NB4 (cell line): ENCODE results near the gene ADAM12.

ENCODE experiments used
- DNase-seq: peaks from one replicate; pipeline ENCODE4 v3.0.0; 2010; ENCODE audit warnings: low read depth
- H3K4me3 ChIP-seq: one replicate; pipeline ENCODE4 v1.5.1; 2011; ENCODE audit warnings: mild to moderate bottlenecking, low read depth, low read length, moderate library complexity
- MYC ChIP-seq: IDR thresholded peaks from 2 replicates; pipeline ENCODE4 v1.6.1; 2011; ENCODE audit warnings: low read depth, low read length
- POLR2A ChIP-seq: IDR thresholded peaks from 2 replicates; pipeline ENCODE4 v1.6.1; 2011; ENCODE audit warnings: mild to moderate bottlenecking; ENCODE audit not compliant: insufficient read length; ENCODE audit errors: extremely low read depth
- TF ChIP-seq, protein P1 (sequence below): IDR thresholded peaks from one replicate; pipeline ENCODE4 v1.5.1; 2012; ENCODE audit warnings: low read depth, low read length
- TF ChIP-seq, protein P2 (sequence below): IDR thresholded peaks from 2 replicates; pipeline ENCODE4 v1.6.1; 2011; ENCODE audit warnings: low read depth, low read length

Gene ADAM12

DNA sequence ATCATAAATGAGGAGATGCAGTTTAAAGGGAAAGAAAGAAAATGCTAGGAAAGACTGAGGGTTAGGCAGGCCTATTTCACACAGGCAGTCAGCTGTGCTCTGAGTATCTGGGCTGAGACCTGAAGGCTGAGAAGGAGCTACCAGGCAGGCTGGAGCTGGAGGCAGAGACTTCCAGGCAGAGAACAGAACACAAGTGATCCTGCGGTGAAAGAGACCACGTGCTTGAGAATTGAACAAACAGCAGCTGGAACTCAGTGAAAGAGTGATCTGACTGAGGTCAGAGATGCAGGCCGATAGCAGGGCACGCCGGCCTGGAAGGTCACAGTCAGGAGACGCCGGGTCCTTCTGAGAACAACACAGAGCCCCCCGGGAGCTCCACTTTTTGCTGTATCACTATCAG lies 147.8 kb downstream of the ADAM12 start:
- no peak for DNase-seq
- no peak for TF ChIP-seq POLR2A
- TF ChIP-seq, protein P1, sequence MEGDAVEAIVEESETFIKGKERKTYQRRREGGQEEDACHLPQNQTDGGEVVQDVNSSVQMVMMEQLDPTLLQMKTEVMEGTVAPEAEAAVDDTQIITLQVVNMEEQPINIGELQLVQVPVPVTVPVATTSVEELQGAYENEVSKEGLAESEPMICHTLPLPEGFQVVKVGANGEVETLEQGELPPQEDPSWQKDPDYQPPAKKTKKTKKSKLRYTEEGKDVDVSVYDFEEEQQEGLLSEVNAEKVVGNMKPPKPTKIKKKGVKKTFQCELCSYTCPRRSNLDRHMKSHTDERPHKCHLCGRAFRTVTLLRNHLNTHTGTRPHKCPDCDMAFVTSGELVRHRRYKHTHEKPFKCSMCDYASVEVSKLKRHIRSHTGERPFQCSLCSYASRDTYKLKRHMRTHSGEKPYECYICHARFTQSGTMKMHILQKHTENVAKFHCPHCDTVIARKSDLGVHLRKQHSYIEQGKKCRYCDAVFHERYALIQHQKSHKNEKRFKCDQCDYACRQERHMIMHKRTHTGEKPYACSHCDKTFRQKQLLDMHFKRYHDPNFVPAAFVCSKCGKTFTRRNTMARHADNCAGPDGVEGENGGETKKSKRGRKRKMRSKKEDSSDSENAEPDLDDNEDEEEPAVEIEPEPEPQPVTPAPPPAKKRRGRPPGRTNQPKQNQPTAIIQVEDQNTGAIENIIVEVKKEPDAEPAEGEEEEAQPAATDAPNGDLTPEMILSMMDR, result no peak
- no peak overlapping the region for H3K4me3 ChIP-seq

- TF ChIP-seq MYC (no peak), POLR2A (no peak)
- TF ChIP-seq, protein P1, result no peak
- TF ChIP-seq, protein P2, sequence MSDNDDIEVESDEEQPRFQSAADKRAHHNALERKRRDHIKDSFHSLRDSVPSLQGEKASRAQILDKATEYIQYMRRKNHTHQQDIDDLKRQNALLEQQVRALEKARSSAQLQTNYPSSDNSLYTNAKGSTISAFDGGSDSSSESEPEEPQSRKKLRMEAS, result no peak
- no peak overlapping the region for H3K4me3 ChIP-seq
- DNase-seq, result no peak
These were observed 148.4 kb downstream of the ADAM12 start for GRCh38 chr10:126239844-126240243.

- TF ChIP-seq, protein P2, result no peak
- TF ChIP-seq POLR2A (no peak), MYC (no peak)
- TF ChIP-seq, protein P1, result no peak
- H3K4me3 ChIP-seq, result no peak overlapping the region
- DNase-seq, result no peak
These were observed 152.1 kb downstream of the ADAM12 start for GRCh38 chr10:126235979-126236851.

- no peak overlapping the region for H3K4me3 ChIP-seq
- TF ChIP-seq, protein P2, result no peak
- TF ChIP-seq, protein P1, result no peak
- TF ChIP-seq MYC (no peak), POLR2A (no peak)
- no peak for DNase-seq
These were observed 152.9 kb downstream of the ADAM12 start for GRCh38 chr10:126235091-126235978.

DNA sequence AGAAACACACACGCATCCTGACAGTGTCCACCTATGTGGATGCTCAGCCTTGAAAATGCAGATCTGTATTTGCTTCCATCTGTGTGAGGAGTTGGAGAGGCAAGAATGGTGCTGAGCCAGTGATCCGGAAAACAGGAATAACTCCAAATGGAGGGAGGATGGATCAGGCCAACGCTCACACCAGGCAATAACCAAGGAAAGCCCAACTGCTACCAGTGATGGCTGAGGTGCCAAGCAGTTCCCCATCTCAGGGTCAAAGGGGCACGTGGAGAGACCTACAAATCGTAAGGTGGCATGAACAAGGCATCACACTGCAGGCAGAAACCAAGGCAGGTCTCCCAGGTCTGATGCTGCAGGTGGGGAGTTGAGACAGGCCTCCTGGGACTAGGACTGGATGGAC lies 153.6 kb downstream of the ADAM12 start:
- no peak for DNase-seq
- TF ChIP-seq, protein P2, result no peak
- TF ChIP-seq, protein P1, result no peak
- no peak for TF ChIP-seq POLR2A
- TF ChIP-seq MYC, result no peak
- no peak overlapping the region for H3K4me3 ChIP-seq
